COLO668 (cell line): ENCODE results near the gene PPP1R8.

Experiments
- DNase-seq: peaks from one replicate; lab custom pipeline; 2025; ENCODE audit not compliant: unreplicated experiment; lab: John Stamatoyannopoulos, UW

Gene PPP1R8

DNA sequence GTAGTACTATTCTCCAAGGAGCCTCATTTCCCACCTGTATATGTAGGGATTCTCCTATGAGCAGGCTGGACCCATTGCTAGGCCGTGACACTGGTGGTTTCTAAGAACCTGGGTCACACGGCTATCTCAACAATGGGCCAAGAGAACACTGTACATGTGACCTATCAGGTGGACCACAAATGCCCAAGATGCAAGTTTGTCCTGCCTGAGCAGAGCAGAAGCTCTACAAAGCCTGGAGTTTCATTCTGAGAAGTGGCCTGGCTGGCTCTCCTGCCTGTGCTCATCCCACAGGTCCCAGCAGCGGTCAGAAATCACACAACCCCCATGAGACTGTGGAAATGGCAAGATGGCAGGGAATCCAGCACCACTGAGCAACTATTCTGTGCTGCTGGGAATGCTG lies 58.9 kb downstream of the PPP1R8 start:
- no peak for DNase-seq

DNA sequence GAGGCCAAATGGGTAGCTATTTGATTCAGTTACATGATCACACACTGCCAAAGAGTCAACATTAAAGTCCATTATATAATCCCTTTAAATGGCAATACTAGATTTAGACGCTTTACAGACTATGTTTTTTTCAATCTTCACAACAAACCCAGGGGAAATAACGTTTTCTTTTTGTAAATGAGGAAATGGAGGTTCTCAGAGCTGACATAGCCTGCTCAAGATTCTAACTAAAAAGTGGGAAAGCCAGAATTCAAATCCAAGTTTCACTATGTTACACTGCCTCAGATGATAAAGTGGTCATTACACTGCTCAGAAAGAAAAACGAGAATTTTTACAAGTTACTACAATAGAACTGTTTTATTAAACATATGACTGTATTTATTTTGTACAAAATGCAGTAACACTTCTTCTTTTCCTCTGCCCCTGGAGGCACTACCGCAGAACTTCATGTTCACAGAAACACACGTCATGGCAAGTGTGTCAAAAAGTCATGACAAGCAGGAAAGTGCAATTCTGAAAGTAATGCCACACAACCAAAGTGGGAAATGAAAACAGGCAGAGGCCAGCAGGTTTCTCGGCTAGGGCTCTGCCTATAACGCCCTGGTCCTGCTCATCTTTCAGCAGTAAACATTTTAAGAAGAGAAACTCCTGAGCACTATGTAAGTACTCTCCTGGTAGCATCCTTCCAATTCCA lies 60.8 kb downstream of the PPP1R8 start:
- no peak for DNase-seq

DNA sequence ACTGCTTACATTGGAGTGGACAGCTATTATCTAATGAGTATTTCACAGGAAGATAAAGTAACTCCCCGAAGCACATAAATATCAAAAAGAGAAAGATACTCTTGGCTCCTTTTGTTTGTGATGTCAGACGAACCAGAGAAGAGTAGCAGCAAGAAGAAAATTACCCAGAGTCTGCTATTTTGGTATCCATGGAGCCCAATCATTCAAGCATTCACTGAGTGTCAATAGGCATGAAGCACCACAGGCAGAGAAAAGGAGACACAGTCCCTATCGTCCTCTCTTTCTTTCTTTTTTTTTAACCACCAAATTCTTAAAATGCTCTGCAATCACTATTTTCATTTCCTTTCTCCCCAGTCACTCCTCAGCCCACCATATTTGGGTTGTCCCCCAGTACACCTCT lies 63.9 kb downstream of the PPP1R8 start:
- DNase-seq, result no peak
